ENCODE data around the gene POU2F3.

GRCh38 chr11:120288021-120288420, 48.1 kb downstream of the POU2F3 start:
- TF ChIP-seq CTCF (conservative IDR thresholded peaks at IDR 0.05) (no peak), ZFX (IDR thresholded peaks at IDR 0.05) (no peak)

Measured in C4-2B (cell line).